ENCODE data around the gene TBCE.

The TBCE gene

GRCh38 chr1:235429143-235429542, 61.9 kb downstream of the TBCE start:
- TF ChIP-seq, protein P1, sequence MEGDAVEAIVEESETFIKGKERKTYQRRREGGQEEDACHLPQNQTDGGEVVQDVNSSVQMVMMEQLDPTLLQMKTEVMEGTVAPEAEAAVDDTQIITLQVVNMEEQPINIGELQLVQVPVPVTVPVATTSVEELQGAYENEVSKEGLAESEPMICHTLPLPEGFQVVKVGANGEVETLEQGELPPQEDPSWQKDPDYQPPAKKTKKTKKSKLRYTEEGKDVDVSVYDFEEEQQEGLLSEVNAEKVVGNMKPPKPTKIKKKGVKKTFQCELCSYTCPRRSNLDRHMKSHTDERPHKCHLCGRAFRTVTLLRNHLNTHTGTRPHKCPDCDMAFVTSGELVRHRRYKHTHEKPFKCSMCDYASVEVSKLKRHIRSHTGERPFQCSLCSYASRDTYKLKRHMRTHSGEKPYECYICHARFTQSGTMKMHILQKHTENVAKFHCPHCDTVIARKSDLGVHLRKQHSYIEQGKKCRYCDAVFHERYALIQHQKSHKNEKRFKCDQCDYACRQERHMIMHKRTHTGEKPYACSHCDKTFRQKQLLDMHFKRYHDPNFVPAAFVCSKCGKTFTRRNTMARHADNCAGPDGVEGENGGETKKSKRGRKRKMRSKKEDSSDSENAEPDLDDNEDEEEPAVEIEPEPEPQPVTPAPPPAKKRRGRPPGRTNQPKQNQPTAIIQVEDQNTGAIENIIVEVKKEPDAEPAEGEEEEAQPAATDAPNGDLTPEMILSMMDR (IDR thresholded peaks at IDR 0.05; ENCODE audit: low read depth, low read length): no peak
- no peak overlapping the region for H3K4me3 ChIP-seq (replicated peaks in 1 of 2; ENCODE audit: low read depth in 2 of 2, low read length in 2 of 2)
- no peak for DNase-seq (ENCODE audit: low read depth in 2 of 2)

GRCh38 chr1:235430991-235431390, 63.8 kb downstream of the TBCE start:
- H3K4me3 ChIP-seq (replicated peaks in 1 of 2; ENCODE audit: low read depth in 2 of 2, low read length in 2 of 2): no peak overlapping the region
- TF ChIP-seq, protein P1 (IDR thresholded peaks at IDR 0.05; ENCODE audit: low read depth, low read length): no peak
- DNase-seq (ENCODE audit: low read depth in 2 of 2): peak; percentile 33 to 39

DNA sequence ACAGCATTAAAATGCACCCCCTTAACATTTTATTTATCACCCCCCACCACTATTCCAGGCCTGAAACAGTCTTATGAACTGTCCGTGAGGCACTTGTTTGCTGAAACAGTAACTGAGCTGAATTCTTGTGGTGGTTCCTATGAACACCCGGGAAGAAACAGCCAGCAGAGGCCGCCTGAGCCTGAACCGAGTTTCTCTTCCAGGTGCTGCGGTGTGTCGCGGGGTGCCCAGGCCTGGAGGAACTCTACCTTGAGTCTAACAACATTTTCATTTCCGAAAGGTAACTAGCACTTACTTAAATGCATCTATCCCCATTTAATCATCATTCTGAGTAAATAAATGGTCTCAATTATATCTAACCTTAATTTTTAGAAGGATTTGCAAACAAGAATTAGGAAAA, 66.8 kb downstream of the TBCE start:
- DNase-seq (ENCODE audit: low read depth in 2 of 2): no peak
- H3K4me3 ChIP-seq (replicated peaks in 1 of 2; ENCODE audit: low read depth in 2 of 2, low read length in 2 of 2): no peak overlapping the region
- TF ChIP-seq, protein P1 (IDR thresholded peaks at IDR 0.05; ENCODE audit: low read depth, low read length): no peak

GRCh38 chr1:235441159-235441685, 74.0 kb downstream of the TBCE start:
- TF ChIP-seq, protein P1 (IDR thresholded peaks at IDR 0.05; ENCODE audit: low read depth, low read length): no peak
- no peak overlapping the region for H3K4me3 ChIP-seq (replicated peaks in 1 of 2; ENCODE audit: low read depth in 2 of 2, low read length in 2 of 2)
- no peak for DNase-seq (ENCODE audit: low read depth in 2 of 2)

DNA sequence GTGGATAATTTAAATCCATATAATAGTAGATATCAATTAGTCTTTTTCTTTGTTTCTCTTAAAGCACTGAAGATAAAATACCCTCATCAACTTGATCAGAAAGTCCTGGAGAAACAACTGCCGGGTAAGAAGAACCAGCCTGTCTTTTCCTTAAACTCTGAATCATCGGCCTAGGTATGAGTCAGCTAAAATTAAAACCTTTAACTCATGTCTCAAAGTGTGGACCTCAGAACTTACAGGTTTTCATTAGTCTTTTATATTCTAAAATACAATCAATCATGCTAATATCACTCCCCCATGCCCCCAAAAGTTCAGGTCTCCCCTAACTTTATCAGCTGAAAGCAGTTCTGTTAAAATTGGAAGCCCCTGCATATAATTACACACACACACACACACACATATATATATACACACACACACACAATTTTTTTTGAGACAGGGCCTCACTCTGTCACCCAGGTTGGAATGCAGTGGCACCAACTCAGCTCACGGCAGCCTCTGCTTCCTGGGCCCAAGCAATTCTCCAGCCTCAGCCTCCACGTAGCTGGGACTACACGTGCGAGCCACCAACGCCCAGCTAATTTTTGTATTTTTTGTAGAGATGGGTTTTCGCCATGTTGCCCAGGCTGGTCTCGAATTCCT, 75.7 kb downstream of the TBCE start:
- H3K4me3 ChIP-seq (replicated peaks in 1 of 2; ENCODE audit: low read depth in 2 of 2, low read length in 2 of 2): no peak overlapping the region
- peak; percentile 67 to 79 for DNase-seq (ENCODE audit: low read depth in 2 of 2)
- TF ChIP-seq, protein P1 (IDR thresholded peaks at IDR 0.05; ENCODE audit: low read depth, low read length): no peak

- TF ChIP-seq, protein P1 (IDR thresholded peaks at IDR 0.05; ENCODE audit: low read depth, low read length): no peak
- H3K4me3 ChIP-seq (replicated peaks in 1 of 2; ENCODE audit: low read depth in 2 of 2, low read length in 2 of 2): no peak overlapping the region
- DNase-seq (ENCODE audit: low read depth in 2 of 2): no peak
Measured at GRCh38 chr1:235448616-235449015, 81.4 kb downstream of the TBCE start.

DNA sequence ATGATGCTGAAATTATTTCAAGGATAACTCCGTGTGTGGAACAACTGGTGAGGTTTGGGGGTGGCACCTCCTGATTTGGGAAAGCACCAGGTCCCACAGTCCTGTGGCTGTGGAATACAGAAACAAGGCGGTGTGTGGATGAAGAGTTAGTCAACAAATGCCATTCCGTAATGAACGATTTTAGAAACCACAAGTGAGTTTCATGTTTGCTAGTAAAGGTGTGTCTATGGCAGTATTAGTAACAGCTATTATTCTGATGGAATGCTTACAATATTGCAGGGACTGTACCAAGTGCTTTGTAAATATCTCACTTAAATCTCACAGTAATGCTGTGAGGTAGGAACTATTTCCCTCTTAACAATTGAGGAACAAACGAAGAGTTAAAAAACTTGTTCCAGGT, 83.2 kb downstream of the TBCE start:
- no peak overlapping the region for H3K4me3 ChIP-seq (replicated peaks in 1 of 2; ENCODE audit: low read depth in 2 of 2, low read length in 2 of 2)
- DNase-seq (ENCODE audit: low read depth in 2 of 2): no peak
- TF ChIP-seq, protein P1 (IDR thresholded peaks at IDR 0.05; ENCODE audit: low read depth, low read length): no peak
